GM18502 (cell line): ENCODE measurements around the gene TENT4A.

Experiments used
- ATAC-seq: cut with Tn5 transposase; IDR thresholded peaks from one replicate; pipeline ENCODE4 v1.9.1; 2021; ENCODE audit warnings: mild to moderate bottlenecking; ENCODE audit not compliant: unreplicated experiment, poor library complexity

Gene TENT4A

DNA sequence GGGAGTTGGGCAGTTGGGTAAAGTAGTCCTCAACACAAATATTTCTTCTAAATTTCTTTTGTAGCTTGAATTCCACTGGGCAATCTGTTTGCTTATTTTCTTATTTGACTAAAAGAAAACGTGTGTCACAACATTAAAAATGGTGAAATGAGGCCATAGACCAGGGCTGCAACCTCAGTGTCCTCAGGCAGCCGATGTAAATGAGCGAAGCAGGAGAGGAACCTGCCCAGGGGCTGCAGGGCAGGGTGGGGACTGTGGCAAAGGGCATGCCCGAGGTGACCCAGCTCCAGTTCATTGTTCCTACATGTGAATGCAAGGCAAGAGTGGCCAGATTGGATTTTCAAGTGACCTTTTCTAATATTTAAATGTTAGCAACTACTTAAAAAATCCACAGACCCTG lies 74.7 kb downstream of the TENT4A start:
- no peak for ATAC-seq

DNA sequence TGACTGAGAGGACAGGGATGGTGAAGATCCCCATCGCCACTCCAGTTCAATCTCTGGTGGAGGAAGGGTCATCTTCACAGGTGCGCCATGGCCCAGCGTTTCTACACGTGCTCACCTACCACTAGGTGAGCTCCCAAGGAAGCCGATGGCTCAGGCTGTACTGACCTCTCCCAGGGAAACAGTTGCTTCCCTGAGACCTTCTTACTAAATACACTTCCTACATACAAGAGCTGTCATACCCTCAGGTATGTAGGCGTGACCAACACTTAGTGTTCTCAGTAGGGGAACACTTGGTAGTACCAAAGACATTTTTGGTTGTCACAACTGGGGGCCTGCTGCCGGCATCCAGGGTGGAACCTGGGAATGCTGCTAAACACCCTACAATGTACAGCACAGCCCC lies 75.2 kb downstream of the TENT4A start:
- no peak for ATAC-seq

DNA sequence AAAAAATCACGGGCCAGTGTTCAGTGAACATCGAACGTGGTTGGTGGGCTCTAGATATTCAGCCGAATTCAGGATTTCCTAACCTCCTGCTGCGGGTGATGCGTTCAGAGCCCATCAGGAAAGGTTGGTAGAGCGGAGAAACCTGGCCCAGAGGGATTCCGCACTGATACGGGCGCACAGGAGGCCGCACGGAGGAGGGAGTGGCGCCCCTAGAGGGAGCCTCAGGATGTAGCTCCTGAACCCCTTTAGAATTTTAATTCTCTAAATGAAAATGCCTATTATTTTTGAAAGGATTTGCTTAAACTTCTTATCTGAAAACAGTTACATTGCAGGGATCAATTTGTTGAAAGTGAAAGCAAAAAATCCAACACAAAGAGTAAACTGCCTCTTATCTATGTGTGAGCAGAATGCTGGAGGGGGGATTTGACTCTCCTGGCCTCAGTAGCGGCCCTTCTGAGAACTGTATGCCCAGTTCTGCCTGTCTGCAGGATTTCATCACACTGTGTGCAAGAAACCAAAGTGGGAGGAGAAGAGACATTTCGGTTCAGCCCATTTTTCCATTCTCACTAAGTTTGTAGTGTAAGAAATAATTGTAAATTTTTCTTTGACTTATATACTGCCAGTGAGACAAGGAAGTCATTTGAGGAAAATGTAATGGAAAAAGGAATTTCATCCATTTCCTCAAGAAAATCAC lies 75.9 kb downstream of the TENT4A start:
- no peak for ATAC-seq

DNA sequence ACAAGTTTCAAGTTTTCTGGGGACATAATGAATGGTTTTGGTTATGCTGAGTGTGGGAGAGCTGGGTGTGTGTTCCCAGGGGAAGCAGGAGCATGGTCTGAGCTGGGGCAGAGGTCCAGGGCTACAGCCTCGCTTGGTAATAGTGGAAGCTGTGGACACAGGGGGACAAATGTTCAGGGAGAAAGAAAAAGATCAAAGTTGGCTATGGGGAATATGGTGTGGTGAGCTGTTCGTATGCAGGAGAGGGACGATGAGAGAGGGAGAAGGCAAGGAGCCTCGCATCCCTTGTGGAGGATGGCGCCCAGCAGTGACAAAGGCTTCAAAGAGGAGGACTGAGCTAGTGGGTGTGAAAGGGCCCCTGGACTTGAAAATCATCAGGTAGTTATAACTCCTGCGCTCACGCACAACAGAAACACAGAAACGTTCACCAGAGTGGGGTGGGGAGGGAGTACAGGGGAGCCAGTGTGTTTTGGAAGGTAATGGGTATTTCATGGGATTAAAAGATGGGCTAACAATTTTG lies 77.2 kb downstream of the TENT4A start:
- ATAC-seq: no peak

DNA sequence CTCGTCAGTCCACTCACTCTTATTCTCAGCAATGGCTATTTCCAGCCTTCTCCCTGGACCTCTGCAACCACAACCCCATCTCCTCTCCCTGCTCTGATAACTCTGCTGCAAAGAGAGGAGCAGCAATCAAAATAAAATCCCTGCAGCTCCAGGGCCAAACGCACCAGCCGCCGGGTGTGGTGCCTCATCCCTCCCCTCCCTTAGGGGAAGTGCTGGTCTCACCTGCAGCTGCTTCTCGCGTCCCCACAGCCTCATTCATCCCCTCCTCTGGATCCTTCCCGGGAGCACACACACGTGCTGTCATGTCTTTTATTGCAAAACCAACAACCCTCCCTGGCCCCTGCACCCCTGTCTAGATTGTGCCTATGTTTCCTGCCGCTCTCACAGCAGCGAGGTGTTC lies 77.8 kb downstream of the TENT4A start:
- ATAC-seq: no peak

DNA sequence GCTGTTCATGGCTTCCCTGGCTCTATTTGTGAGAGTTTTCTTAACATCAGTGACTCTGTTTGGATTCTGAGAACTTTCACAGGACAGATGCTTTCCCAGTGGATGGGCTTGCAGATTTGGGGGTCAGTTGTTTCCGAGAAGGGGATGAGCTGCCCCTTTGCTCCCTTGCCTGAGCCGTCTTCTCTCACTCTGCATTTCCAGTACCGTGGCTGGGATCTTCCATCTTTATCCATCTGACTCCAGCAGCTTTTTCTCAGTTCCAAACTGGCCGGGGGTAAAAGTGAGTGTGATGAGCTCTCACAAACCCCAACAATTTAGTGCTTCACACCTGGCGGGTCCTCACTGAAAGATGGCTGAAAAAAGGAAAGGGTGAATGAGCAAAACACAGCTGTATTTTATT lies 79.1 kb downstream of the TENT4A start:
- ATAC-seq: no peak

DNA sequence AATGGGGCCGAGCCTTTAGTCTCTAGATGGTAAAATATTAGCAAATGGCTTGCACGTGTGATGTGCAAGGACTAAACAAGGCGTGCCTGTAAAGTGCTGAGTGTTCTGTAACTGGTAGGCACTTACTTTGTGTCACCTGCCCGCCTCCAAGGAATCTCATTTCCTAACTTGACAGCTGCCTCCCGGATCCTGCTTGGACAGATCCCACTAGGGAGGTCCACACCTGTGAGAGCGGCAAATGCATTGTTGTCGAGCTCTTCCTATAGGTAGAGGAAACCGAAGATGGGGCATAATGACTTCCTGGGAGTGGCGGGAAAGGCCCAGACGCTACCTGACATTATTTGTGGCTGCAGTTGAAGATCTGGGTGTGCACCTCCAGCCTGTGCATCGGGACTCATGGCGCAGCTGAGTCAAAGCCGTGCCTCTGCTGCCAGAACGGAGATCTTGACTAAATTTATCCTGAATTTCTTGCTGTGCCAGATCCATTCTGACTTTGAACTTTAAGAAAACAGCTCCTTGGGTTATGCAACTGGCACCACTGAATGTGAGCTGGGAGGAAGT lies 79.8 kb downstream of the TENT4A start:
- ATAC-seq: no peak

DNA sequence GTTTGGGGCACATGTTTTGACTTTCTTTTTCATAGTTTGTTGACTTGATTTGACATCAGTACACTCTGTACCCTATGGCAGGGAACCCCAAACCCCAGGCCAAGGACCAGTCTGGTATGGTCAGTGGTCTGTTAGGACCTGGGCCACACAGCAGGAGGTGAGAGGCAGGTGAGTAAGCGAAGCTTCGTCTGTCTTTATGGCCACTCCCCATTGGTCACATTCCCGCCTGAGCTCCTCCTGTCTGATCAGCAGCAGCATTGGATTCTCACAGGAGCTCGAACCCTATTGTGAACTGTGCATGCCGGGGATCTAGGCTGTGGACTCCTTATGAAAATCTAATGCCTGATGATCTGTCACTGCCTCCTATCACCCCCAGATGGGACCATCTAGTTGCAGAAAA lies 88.0 kb downstream of the TENT4A start:
- no peak for ATAC-seq

DNA sequence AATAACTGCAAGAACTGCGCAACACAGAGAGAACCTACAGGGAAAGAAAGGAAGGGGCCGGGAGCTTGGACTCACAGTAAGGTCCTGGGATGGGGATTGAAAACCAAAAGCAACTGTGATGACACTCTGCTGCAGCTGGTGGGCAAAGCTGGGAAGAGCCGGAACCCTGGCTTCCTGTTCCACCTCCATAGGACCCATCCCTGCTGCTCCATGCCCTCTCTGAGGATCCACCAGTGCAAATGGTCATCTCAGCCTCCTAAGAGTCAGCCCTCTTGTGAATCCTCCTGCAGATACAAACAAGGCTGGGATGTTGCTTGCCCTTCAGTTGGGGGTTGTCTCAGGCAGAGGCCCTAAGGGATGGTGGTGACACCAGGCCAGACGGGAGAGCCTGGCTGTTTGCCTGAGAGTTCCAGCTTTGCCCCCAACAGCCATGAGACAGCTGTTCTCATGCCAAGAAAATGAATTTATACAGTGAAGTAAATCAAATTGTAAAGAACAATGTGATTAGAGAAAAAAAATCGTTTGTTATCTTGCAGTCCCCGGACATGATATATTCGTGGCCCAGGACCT lies 90.8 kb downstream of the TENT4A start:
- no peak for ATAC-seq

DNA sequence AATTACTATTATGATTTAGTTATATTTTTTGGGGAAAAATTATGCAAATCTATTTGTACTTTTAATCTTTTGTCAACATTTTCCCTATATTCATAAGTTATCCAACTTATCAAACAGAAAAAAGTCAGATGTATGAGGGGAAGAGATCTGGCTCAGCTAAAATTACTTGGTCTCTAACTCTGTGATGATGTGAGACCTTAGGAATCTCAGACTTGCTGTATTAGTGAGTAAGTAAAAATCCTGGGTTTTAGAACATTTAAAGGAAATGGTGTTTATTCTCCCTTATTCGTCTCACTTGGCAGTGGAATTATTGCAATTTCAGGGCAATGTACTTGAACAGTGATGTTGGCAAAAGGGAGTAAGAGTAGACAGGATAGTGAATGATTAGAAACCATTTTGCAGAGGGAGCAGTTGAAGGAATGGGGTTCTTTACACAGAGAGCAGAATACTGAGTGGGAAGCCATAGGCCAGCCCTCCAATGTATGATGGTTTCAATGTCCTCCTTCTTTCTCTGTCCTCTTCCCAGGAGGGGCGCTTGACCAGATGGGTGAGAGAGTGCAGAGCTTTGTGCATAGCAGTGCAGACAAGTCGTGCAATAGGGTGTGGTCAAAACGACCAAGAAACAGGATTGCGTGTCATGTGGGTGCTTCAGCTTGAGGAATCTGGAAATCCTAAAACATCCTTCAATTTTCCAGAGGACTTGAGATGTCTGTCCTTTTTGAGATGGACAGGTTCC lies 91.7 kb downstream of the TENT4A start:
- no peak for ATAC-seq

DNA sequence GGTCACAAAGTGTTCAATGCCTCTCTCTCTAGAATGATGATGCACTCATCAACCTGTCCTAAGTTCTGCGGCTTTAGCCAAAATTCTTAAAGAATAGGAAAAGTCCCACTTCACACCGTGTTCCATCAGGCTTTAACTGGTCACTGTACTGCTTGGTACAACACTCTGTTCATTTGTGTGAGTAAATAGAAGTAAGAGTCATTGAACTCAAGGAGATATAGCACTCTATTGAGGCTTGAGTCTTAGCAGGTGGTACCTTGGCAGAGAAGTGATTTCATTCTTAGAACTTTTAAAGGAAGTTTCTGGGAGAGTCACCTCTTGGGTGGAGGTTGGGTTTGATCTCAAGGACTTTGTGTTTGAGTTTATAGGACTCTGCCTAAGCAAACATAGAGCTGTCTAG lies 92.6 kb downstream of the TENT4A start:
- no peak for ATAC-seq
